PFSK-1 (cell line): ENCODE results near the gene LRP6.

Experiments
- POLR2AphosphoS5 ChIP-seq: IDR thresholded peaks from 2 replicates; pipeline ENCODE4 v1.6.1; 2012; ENCODE audit warnings: low read depth, mild to moderate bottlenecking, control low read depth, low read length, moderate library complexity
- TAF1 ChIP-seq: IDR thresholded peaks from 2 replicates; pipeline ENCODE4 v1.6.1; 2012; ENCODE audit warnings: low read length, control low read depth, borderline replicate concordance; ENCODE audit not compliant: insufficient read depth
- TF ChIP-seq, protein P1 (sequence below), 2 experiments: IDR thresholded peaks; 2 replicates each; pipeline versions ENCODE4 v1.6.1 to v1.8.0; 2011 to 2012; ENCODE audit warnings: low read depth in 2 of 2, low read length in 2 of 2, control low read depth in 1 of 2, inconsistent platforms in 1 of 2, mild to moderate bottlenecking in 1 of 2, moderate library complexity in 1 of 2; ENCODE audit not compliant: insufficient read depth in 1 of 2

DNA sequence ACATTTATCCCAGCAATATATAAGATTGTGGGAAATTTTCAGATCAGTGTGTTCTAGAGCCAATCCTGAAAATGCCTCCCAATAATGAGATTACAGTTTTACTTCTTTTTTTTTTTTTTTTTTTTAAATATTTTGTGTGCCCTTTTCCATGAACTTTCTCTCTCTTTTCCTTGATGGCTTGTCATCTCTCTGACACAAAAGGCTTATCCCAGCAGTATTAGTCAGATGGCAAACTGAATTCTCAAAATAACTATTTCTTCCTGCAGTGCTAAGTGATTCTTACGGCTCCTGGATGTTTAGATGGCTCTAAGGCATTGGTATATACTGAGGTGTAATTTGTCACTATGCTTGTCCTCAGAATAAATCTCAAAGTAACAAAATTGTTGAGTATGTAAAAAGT lies 86.7 kb downstream of the LRP6 start:
- TF ChIP-seq POLR2AphosphoS5 (no peak), TAF1 (no peak)
- TF ChIP-seq, protein P1, sequence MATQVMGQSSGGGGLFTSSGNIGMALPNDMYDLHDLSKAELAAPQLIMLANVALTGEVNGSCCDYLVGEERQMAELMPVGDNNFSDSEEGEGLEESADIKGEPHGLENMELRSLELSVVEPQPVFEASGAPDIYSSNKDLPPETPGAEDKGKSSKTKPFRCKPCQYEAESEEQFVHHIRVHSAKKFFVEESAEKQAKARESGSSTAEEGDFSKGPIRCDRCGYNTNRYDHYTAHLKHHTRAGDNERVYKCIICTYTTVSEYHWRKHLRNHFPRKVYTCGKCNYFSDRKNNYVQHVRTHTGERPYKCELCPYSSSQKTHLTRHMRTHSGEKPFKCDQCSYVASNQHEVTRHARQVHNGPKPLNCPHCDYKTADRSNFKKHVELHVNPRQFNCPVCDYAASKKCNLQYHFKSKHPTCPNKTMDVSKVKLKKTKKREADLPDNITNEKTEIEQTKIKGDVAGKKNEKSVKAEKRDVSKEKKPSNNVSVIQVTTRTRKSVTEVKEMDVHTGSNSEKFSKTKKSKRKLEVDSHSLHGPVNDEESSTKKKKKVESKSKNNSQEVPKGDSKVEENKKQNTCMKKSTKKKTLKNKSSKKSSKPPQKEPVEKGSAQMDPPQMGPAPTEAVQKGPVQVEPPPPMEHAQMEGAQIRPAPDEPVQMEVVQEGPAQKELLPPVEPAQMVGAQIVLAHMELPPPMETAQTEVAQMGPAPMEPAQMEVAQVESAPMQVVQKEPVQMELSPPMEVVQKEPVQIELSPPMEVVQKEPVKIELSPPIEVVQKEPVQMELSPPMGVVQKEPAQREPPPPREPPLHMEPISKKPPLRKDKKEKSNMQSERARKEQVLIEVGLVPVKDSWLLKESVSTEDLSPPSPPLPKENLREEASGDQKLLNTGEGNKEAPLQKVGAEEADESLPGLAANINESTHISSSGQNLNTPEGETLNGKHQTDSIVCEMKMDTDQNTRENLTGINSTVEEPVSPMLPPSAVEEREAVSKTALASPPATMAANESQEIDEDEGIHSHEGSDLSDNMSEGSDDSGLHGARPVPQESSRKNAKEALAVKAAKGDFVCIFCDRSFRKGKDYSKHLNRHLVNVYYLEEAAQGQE (IDR thresholded peaks at IDR 0.05; ENCODE audit: insufficient read depth in 1 of 2, low read depth in 2 of 2, low read length in 2 of 2) = no peak
